MM.1S (cell line): Measurements from ENCODE around the gene GABARAPL2.

ENCODE experiments used
- CTCF ChIP-seq: fragments of 300-600 bp; sonication (generic); IDR thresholded peaks from 2 replicates; pipeline ENCODE4 v1.5.1; 2016; ENCODE audit warnings: antibody characterized with exemption, low read length, mixed read lengths
- EZH2 ChIP-seq: fragments of 300-600 bp; sonication (generic); optimal IDR thresholded peaks from 2 replicates; pipeline ENCODE3; 2017; ENCODE audit warnings: low read depth, mild to moderate bottlenecking, antibody characterized with exemption, low read length, mixed read lengths
- EZH2phosphoT487 ChIP-seq: fragments of 300-600 bp; sonication (generic); IDR thresholded peaks from 2 replicates; pipeline ENCODE4 v1.6.1; 2018; ENCODE audit warnings: antibody characterized with exemption, low read length

- TF ChIP-seq CTCF (no peak), EZH2 (no peak), EZH2phosphoT487 (no peak)
Observed at GRCh38 chr16:75556431-75556950, 9.7 kb upstream of the GABARAPL2 start.
